Astrocyte of the spinal cord (primary cell): ENCODE results near the gene PMFBP1.

Experiments used
- DNase-seq: peaks from one replicate; pipeline ENCODE4 v3.0.0; 2011; ENCODE audit warnings: low read depth, low spot score
- H3K4me3 ChIP-seq: 2 replicates; pipeline ENCODE4 v1.5.1; 2011; ENCODE audit warnings: low read depth, mild to moderate bottlenecking, low read length, moderate library complexity
- in situ Hi-C: cut with HindIII; loops from 2 replicates; pipeline ENCODE4 v1.10.0; 2017; ENCODE audit warnings: low sequenced_read_pairs
- TF ChIP-seq, protein P1 (sequence below): IDR thresholded peaks from 2 replicates; pipeline ENCODE4 v1.5.1; 2012; ENCODE audit warnings: low read depth, mild to moderate bottlenecking, low read length, inconsistent platforms

The PMFBP1 gene, protein sequence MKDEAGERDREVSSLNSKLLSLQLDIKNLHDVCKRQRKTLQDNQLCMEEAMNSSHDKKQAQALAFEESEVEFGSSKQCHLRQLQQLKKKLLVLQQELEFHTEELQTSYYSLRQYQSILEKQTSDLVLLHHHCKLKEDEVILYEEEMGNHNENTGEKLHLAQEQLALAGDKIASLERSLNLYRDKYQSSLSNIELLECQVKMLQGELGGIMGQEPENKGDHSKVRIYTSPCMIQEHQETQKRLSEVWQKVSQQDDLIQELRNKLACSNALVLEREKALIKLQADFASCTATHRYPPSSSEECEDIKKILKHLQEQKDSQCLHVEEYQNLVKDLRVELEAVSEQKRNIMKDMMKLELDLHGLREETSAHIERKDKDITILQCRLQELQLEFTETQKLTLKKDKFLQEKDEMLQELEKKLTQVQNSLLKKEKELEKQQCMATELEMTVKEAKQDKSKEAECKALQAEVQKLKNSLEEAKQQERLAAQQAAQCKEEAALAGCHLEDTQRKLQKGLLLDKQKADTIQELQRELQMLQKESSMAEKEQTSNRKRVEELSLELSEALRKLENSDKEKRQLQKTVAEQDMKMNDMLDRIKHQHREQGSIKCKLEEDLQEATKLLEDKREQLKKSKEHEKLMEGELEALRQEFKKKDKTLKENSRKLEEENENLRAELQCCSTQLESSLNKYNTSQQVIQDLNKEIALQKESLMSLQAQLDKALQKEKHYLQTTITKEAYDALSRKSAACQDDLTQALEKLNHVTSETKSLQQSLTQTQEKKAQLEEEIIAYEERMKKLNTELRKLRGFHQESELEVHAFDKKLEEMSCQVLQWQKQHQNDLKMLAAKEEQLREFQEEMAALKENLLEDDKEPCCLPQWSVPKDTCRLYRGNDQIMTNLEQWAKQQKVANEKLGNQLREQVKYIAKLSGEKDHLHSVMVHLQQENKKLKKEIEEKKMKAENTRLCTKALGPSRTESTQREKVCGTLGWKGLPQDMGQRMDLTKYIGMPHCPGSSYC

DNA sequence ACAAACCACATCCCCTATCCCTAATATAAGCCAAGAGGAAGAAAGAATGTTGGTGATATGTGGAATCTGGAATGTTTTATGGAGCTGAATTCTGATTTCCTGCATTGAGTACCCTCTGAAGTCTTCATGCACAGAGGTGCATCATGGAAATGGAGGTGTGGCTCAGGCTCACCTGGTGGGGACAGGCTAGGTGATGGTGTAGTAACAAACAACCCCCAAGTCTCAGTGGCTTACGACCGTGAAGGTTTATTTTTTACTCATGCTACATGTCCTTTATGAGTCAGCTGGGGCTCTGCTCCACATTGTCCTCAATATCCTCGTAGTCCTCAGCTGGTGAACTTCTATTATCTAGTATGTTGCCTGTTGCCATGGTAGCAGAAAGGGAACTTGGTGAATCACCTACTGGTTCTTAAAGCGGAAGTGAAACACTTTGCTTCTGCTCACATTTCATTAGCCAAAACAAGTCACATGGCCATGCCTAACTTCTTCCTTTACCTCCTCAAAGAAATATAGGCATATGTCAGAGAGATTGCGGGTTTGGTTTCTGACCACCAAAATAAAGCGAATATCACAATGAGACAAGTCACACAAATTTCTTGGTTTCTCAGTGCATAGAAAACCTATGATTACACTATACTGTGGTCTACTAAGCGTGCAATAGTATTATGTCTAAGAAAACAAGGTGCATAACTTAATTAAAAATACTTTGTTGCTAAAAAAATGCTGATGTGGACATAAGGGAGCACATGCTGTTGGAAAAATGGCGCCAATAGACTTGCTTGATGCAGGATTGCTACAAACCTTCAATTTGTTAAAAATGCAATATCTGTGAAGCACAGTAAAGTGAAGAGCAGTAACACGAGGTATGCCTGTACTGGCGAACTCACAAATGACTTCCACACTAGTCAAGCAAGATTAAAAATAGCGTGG lies at the start of gene PMFBP1:
PMFBP1 (minus strand) TSS at position 51 of the 930 bp plus-strand sequence. CDS start 947 bp downstream, outside the sequence.
- in situ Hi-C loops, result no loop called here
- DNase-seq, result peak; percentile 88
- H3K4me3 ChIP-seq, result no peak within 1 kb of the TSS
- TF ChIP-seq, protein P1, sequence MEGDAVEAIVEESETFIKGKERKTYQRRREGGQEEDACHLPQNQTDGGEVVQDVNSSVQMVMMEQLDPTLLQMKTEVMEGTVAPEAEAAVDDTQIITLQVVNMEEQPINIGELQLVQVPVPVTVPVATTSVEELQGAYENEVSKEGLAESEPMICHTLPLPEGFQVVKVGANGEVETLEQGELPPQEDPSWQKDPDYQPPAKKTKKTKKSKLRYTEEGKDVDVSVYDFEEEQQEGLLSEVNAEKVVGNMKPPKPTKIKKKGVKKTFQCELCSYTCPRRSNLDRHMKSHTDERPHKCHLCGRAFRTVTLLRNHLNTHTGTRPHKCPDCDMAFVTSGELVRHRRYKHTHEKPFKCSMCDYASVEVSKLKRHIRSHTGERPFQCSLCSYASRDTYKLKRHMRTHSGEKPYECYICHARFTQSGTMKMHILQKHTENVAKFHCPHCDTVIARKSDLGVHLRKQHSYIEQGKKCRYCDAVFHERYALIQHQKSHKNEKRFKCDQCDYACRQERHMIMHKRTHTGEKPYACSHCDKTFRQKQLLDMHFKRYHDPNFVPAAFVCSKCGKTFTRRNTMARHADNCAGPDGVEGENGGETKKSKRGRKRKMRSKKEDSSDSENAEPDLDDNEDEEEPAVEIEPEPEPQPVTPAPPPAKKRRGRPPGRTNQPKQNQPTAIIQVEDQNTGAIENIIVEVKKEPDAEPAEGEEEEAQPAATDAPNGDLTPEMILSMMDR, result no peak

- no peak overlapping the region for H3K4me3 ChIP-seq
- TF ChIP-seq, protein P1, result no peak
- in situ Hi-C loops, result no loop called here
- no peak for DNase-seq
Observed at GRCh38 chr16:72221630-72222024, 49.7 kb upstream of the PMFBP1 start.

DNA sequence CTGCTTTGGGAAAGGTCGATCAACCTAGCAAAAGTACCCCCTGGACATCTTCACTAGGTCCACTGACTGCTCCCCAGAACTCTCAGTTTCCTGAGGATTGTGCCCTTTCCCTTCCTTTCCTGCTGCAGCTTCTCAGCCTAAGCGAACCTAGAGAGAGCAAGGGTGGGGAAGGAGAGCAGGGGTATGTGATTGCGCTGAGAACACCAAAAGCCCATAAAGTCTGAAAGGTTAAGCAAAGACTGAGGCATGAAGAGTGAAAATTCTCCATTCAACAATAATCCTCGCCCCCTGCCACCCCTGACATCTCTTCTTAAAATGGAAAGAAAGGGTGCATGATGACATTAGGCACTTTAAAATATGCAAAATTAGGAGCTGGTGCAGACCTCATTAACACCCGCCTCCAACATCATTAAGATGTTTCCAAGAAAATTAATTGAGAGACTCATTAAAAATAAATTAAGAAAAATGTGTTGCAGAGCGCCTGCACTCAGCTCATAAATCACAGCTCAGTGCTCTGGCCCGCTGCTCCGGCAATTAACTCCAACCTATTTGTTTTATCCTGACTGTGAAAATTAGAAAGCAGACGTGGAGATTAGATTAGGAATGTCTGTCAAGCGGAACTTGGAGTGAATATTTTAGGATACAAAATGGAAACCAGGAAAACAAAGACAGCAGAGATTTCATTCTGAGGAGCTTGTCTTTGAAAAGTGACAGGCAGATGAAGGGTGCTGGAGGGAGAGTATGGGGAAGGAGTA lies 49.1 kb upstream of the PMFBP1 start:
- no peak for DNase-seq
- in situ Hi-C loops, result no loop called here
- no peak overlapping the region for H3K4me3 ChIP-seq
- TF ChIP-seq, protein P1, result no peak

DNA sequence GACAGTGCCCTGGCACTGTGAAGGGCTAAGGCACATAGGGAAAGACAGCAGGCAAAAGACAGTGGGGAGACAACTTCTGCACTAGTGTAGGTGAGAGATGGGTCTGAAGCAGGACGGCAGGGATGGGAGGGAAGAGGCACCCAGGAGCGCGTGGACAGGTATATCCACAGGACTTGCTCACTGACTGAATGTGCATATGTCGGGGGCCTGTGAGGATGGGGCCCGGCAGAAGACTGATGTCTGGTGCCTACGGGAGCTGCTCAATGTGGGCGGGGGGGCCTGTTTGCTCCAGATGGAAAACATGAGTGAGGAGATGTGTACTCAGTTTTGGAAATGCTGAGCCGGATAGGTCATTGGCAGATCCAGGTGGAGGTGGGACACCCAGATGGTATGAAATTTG lies 47.3 kb upstream of the PMFBP1 start:
- no peak overlapping the region for H3K4me3 ChIP-seq
- DNase-seq, result no peak
- in situ Hi-C loops, result no loop called here
- TF ChIP-seq, protein P1, result no peak

DNA sequence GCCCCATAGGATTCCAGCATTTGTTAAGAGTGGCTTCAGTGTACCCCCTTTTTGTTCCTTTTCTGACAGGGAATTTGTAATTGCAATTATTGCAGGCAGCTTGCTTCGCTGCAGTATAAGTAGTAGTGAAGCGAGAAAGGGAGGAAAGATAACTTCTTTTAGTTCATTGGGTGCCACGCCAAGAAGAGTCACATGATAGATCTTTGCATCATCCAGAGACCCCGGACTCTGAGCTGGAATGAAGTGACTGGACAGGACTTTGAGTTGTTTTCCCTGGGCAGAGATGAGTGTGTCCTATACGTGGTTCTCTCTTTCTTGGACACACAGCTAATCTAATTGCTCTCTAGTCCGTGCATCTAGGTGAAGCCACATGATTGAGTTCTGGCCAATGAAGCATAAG lies 44.8 kb upstream of the PMFBP1 start:
- in situ Hi-C loops, result no loop called here

More for the DNA sequence above, 44.8 kb upstream of the PMFBP1 start:
- DNase-seq, result no peak
- H3K4me3 ChIP-seq, result no peak overlapping the region
- TF ChIP-seq, protein P1, result no peak
